Measurements from ENCODE around the gene NR2C1.

GRCh38 chr12:95116341-95116740, 42.9 kb upstream of the NR2C1 start:
- no peak for TF ChIP-seq CTCF (conservative IDR thresholded peaks at IDR 0.05; ENCODE audit: low read depth, low read length)
- no peak for TF ChIP-seq EZH2 (IDR thresholded peaks at IDR 0.05; ENCODE audit: borderline replicate concordance, low read depth, low read length, poor library complexity, severe bottlenecking)
